Stimulated activated CD8-positive, alpha-beta memory T cell treated with anti-CD3 and anti-CD28 coated beads, Interleukin-12 subunit alpha, Interleukin-12 subunit beta, amount 100 ng/mL, for 24 hours (primary cell): ENCODE results near the gene ESPNL.

ENCODE experiments used
- DNase-seq: peaks from one replicate; pipeline ENCODE4 v3.0.0-alpha.2; 2020; ENCODE audit errors: extremely low read depth

ESPNL gene

DNA sequence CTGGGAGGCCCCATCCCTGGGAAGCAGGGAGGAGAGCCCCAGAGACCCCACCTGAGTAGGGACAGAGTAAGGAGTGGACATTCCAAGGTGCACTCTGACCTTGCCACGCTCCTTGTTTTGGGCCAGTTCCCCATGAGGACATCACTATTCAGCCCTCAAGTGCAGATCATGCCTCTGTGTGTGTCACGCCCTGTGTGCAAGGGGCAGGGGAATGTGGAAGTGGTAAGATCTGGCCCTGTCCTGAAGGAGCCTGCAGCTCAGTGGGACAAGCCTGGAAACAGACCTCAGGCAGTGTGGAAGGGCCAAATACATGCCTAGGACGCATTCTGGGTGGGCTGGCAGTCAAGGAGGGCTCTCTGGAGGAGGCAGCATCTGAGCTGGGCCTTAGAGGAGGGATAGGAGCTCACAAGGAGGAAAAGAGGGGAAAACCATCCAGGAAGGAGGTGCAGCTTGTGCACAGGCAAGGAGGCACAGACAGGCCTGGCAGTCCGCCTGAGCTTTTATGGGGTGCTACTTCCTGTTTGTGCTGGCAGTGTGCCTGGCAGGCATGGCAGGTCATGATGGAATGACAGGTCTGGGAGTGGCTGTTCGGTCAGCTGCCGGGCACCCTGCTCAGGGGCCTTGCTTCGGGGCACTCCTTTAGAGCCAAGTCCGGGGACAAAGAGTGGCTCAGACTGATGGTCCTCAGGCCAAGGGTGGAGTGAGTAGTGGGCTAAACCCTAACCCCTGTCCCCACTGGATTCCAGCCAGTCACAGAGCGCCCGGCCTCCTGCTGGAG, 41.6 kb downstream of the ESPNL start:
- DNase-seq: no peak

DNA sequence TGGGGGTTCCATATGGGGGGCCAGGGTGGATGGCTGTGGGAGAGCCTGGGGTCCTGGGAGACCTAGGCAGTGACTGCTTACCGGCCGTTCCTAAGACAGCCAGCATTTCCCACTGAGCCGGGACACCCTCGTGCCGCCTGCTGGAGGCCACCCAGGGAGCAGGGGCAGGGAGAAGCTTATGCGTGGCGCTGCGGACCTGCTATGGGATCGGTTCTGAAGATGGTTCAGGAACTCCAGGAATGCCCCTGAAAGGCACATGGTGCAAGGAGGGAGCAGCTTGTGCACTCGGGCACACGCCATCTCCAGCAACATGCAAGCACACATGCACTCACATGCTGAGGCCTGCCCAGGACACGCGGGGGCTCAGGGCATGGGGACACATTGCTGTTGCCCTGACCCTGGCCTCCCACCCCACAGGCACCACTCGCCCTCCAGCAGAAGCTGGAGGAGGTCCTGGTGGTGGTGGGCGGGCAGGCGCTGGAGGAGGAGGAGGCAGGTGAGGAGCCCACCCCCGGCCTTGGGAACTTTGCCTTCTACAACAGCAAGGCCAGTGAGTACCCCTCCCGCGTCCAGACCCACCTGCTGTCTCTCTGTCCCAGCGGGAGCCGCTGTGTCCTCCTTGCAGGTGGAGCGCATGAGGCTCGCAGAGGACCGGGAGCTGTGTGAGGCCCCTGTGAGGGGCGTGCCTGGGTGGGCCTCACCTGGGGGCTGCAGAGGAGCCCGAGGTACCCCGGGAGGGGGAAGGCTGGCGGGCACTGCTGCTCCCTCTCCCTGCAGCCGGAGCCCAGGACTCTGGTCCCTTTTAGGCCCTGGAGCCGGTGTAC, 42.5 kb downstream of the ESPNL start:
- no peak for DNase-seq

DNA sequence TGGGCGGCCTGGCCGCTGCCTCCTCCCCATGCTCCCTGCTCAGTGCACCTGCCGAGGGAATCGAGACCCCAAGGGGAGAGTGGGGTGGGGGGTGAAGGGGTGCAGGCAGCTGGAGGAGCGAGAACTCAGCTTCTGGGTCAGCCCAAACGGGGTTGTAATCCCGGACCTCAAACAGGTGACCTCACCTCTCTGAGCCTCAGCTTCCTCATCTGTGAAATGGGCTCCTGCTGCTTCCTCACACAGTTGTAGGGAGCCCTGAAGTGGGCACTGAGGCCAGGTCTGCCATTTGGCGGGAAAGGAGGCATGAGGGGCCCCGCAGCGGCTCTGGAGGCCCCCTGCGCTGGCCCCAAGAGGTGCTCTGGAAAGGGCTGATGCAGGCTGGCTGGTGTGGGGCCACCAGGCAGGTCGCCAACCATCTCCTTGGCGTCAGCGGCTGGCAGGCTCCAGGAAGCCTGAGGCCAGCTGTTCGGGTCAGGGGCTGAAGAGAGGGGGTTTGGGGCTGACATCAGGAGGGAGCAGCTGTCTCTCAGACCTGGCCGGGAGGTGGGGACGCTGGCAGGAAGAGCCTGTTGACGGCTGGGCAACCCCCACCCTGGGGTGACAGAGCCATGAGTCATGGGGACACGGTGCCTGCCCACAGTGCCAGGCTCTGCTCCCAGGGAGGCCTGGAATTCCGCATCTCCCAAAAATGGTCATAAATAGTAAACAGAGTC, 43.3 kb downstream of the ESPNL start:
- DNase-seq: no peak

DNA sequence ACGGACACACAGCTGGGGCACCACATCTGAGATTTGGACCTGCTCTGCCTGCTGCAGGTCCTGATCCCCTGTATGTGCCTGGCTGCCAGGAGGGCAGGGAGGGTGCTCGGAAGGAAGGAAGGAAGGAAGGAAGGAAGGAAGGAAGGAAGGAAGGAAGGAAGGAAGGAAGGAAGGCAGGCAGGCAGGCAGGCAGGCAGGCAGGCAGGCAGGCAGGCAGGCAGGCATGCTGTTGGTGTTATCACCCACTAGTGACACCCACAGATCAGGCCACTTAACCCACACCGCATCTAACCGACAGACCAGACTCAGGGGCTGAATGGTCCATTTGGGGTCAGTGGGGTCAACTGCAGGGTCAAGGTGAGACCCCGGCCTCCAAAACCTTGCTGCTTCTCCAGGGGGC, 44.1 kb downstream of the ESPNL start:
- DNase-seq: no peak

DNA sequence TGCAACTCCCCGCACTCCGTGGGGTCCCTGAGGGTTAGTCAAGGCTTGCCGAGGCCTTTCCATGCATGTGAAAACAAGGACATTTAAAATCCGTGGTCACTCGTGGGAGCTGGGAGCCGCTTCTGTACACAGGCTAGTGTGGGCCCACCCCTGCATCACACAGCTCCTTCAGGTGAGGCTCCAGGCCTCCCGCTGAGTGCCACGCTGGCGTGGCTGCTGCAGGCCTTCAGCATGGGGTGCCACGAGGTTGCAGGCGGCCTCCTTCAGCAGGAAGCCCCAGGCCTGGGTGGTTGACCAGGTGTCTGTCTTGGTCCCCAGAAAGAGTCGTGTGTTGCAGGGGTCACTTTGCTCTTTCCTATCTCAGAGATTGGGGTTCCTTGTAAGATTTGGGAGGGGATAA, 44.9 kb downstream of the ESPNL start:
- DNase-seq: no peak

DNA sequence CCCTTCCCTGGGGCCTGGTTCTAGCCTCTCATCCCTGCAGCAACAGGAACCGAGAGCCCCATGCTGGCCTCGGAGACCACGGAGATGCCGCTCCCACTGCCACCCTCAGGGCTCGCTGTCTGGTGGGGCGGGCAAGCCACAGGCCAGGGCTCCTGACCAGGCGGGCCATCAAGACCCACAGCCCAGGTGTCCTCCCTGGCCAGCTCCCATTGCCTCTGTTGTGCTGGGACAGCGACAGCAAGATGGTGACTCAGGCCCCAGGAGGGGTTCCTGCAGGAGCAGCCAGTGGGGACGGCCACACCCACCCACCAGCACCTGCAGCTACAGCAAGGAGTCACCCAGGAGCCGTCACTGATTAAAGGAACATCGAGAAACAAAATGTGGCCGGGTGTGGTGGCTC, 45.7 kb downstream of the ESPNL start:
- DNase-seq: no peak

DNA sequence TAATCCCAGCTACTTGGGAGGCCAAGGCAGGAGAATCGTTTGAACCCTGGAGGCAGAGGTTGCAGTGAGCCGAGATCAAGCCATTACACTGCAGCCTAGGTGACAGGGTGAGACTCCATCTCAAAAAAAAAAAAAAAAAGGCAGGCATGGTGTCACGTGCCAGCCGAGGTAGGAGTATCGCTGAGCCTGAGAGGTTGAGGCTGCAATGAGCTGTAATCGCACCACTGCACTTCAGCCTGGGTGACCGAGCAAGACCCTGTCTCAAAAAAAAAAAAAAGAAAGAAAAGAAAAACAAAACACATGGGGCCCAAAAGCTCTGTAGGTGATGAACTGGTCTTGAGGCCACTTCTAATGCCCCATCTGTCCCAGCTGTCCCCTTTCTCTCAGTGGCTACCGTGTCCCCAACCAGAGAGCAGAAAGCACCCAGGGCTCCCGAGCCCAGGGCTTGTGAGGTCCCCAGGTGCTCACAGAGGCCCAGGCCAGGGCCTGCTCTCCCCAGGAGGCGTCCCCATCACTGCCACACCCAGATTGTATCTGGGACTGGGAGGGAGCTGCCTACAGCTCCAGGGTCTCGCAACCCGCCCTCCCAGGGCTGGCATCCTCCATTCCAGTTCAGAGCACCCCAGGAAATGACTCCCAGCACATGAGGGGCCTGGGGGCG, 46.9 kb downstream of the ESPNL start:
- DNase-seq: no peak

DNA sequence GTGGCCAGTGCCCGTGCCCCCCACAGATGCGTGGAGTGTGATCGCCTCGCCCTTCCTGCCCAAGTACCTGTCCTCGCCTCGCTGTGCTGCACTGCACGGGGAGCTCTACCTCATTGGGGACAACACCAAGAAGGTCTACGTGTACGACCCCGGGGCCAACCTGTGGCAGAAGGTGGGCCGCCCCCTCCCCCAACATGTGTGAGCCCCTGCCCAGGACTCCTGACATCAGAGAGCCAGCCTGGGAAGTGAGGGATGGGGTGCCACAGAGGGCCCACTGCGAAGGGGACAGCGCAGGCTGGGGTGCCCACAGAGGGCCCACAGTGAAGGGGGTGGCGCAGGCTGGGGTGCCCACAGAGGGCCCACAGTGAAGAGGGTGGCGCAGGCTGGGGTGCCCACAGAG, 48.8 kb downstream of the ESPNL start:
- DNase-seq: no peak

DNA sequence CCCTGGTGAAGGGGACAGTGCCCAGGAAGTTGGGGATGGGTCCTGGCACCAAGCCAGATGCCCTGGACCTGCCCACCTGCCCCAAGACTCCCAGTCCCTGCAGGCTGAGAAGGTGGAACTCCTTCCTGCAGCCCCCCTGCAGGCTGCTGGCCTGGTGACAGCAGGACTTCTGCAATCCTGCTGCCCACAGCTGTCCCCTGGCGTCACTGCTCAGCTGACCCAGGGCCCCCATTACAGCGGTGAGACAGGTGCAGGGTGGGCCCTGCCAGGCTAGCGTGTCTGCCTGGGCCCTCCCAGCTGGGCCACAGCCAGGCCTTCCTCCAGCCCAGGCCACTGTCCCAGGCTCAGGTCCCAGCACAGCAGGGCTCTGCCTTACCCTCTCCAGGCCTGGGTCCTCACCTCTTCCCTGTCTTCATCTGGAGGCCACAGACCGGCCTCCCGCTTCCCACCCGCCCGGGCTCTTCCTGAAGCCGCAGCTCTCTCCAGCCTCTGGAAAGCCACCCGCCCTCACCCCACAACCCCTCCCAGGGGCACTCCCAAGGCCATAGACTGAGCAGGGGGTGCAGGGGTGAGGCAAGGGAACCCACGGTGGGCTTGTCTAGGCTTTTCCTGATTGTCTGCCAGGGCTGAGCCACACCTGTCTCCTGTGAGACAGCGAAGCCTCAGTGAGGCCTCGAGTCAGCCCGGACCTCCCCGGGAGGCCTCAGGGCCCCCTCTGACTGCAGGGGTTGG, 49.9 kb downstream of the ESPNL start:
- no peak for DNase-seq

DNA sequence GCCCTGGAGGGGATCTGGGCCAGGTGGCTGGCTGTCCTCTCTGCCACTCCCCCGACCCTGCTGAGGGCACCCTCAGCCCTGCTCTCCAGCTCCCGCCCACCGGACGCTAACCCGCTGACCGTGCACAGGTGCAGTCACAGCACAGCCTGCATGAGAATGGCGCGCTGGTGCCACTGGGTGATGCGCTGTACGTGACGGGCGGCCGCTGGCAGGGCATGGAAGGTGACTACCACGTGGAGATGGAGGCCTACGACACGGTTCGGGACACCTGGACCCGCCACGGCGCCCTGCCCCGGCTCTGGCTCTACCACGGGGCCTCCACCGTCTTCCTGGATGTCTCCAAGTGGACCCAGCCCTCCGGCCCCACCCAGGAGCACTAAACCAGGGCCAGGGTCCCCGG, 50.5 kb downstream of the ESPNL start:
- no peak for DNase-seq

DNA sequence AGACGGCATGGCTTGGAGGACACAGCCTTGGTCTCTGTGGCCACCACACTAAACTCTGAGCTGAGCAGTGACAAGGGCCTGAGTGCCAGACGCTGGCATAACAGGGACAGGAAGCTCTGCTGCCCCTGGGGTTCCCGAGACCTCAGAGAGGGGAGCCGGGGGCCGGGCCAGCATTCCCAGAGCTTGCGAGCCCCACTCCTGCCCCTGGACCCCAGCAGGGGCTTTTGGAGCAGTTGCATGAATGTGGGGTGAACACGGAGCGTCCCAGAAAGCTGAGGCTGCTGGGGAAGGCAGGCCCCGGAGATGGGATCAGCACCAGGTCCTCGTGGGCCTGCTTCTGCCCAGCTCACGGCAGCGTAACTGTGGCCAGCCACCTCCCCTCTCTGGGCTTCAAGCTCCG, 51.1 kb downstream of the ESPNL start:
- DNase-seq: no peak

DNA sequence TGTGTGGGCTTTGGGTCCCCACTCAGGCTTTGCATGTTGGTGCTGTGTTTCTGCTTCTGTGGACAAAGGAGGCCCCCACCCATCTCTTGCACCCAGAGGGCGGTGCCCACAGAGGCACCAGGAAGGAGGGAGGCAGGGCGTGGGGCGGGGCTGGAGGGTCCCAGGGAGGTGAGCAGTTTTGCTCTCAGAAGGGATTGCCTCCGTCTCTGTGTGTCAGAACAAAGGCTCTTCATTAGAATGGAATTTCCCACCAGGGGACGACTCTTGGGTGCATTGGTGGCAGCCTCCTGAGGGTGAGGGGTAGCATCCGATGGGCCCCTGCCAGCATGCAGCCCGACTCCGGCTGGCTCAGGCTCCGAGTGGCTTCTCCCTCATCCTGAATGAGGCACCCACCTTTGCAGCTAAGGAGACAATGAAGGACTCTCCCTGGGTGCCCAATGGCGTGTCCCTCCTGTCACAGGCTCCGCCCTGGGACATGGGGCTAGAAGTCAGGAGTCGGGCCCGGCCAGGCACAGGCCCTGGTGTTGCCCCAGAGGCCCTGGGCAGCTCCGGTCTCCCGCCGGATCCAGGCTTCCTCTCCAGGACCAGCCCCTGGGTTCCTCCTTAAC, 51.6 kb downstream of the ESPNL start:
- DNase-seq: no peak

DNA sequence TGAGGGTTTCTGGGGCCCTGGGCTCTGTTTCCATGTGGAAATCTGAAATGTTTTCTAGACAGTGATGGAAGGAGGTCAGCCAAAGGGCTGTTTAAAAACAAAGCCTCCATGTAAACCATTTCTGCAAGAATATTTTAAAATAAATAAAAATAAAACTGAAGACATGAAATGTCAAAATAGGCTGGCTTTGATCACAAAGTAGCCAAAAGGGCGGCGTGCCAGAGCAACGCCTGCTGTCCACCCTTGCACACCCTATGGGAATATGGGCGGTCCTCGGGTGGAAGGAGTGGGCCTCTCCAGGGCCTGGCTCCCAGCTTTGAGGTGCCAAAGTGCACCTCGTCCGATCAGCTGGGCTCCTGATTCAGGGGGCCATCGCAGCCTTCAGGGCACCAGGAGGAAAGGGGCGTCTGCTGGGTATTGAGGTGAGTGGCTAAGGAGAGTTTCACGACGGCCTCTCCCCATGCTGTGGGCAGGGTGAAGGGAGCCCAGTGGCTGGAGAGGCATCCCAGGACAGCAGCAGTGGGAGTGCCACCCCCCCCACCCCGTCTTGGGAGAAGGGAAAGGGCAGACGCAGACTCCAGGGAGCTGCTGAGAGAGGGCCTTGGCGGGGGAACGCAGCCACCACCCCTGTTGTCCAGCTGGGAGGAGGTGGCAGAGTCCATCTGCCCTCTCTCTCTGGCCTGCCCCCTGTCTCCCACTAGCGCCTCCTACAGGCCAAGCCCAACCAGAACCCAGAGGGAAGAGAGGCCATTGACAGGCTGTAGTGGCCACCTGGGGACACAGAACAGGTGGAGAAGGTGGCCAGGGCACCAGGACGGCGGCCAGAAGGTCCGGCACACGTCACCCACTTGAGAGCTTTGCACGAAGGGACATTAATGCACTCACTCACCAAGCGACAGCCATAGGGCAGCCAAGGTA, 52.9 kb downstream of the ESPNL start:
- no peak for DNase-seq

DNA sequence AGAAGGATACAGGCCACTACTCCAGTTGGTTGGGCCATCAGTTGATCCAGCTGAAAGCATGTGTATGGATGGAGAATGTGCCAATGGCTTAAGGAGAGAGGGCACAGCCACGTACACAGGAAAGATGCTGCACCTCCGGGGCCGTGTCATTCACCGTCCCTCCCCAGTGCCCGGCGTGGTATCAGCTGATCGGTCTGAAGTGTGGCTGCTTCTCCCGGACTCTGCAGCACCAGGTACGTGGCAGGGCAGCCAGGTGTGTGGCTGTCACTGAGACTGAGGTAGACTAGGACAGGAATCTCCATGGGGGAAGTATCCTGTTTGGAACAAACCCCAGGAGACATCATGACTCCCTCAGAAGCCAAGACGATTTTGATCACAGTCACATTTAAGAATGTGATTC, 54.4 kb downstream of the ESPNL start:
- DNase-seq: no peak

DNA sequence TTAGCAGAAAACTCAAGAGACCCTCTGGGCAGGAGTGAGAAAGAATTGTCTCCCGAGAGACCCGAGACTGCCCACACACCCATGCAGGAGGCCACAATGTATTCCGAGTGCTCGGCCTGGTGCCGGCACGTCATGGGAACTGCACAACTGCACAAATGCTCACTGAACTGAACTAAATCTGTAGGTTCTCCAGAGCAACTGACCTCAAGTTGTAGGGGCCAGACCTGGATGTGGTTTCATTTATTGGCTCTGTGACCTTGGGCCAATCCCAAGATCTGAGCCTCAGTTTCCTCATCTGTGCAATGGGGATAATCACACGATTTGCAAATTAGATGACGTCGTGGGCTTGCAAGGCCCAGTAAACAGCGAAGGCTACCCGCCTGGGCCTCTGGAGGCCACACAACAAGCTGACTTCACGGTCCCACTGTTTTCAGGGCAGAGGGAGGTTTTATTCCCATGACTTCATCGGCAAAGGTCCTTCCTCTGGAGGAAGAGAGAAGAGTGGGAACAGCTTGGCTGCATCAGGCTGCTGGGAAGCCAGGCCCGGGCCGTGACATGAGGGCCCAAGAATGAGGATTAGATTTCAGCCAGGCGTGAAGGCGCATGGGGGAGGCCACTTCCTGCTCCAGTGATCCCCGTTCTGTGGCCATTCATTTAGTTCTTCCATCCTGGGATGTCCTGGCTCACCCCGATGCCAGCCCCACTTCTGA, 55.1 kb downstream of the ESPNL start:
- no peak for DNase-seq

DNA sequence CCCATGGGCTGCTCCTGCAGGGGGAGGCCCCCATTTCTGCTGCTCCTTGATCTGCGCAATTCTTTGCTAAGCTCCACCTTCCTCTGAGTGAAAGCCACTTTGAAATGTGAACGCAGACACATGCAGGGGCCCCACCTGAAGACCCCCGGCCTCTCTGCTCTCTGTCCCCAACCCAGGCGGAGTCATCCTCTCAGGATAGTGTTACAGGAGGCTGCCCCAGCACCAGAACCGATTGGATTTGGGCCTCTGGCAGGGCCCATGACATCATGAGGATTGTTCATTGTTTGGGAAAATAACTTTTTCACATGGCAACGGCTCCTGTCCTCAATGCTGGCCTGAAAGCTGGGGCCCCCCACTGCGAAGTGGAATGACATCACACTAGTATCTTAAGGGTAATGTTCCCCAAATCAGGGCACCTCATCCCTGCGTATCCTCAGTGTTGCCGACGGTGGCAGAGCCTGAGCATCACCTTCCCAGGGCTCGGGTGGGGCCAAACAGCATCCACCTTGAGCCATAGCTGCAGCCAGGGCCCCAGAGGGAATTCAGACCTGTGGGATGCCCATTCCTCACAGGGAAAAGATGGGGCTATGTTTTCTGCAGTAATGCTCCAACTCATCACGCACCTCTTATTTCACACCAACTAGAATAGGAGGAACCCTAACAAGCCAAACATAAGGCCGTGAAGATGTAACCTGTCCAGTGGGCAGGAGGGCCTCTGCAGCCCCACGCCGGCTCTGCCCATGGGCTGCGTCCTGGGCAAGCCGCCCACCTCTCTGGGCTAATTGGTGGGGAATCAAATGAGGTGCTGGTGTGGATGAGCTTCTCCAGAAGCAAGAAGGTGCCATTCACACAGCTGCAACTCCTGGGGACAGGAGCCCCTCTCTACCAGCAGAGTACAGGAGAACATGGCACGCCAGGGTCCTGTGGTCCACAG, 55.9 kb downstream of the ESPNL start:
- no peak for DNase-seq

DNA sequence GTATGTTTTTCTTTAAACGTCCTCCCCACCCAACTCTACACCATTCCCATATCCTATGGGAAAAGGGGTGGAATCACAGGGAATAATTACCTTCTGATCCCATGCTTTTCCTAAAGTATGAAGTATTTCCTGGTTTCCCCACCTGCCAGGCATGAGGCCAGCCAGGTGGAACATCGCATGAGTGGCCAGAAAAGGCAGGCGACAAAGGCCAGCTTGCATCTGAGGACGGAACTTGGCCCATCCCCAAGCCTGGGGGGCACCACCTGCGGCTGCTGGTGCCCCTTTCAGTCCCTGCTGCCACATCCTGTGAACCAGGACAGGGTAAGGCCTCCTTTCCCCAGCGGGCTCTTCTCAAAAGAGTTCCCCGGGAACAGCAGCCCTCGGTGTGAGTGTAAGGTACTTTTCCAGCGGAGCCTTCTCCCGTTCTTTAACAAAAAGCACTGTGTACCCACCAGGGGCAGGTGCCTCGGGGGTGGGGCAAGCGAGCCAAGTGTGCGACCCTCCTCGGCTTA, 57.4 kb downstream of the ESPNL start:
- DNase-seq: no peak

DNA sequence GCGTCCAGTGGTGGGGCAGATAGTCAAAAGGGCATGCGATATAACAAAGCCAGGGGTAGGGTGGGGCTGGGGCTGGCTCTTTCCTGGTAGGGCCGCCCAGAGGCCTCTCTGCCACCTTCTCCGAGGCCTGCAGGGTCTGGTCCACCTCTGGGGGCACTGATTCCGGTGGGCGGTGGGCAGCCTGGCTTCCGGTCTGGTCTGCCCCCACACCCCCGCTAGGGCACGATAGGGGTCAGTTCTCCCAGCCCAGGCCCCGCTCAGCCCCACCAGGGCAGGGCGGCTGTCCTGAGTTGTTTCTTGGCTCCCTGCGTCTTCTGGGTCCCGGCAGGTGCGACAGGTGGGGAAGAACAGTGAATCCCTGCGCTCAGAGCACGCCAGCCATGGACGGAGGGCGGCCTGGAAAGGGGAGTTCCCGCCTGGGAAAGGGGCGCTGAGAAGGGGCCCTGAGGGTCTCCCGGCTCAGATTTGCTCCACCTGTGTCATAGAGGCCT, 57.9 kb downstream of the ESPNL start:
- DNase-seq: no peak
